Activated CD4-positive, alpha-beta T cell treated with anti-CD3 and anti-CD28 coated beads, Interleukin-2, amount 10 ng/mL, durations not matched to agents 24 days and 14 days (primary cell): ENCODE data around the gene UBE2H. TPM values are rescaled to one million over a fixed set of nuclear protein-coding genes. Genes with fewer than 3 reads are reported as not detected.
"Not testable (repeated sequence)": the region's sequence is repeated elsewhere in the genome, so short reads cannot be mapped to it uniquely, and the experiment has no call there.

ENCODE experiments used
- DNase-seq: peaks from one replicate; pipeline ENCODE4 v3.0.0; 2022
- H3K27ac Mint-ChIP-seq: one replicate; pipeline ENCODE4 v1.8.0; 2022; ENCODE audit warnings: mild to moderate bottlenecking, mixed read lengths
- H3K27me3 Mint-ChIP-seq: one replicate; pipeline ENCODE4 v1.8.0; 2022; ENCODE audit warnings: mixed read lengths
- H3K36me3 Mint-ChIP-seq: one replicate; pipeline ENCODE4 v1.8.0; 2022; ENCODE audit warnings: low read depth, mild to moderate bottlenecking, mixed read lengths
- H3K4me1 Mint-ChIP-seq: one replicate; pipeline ENCODE4 v1.8.0; 2021; ENCODE audit warnings: mixed read lengths
- H3K4me3 Mint-ChIP-seq: one replicate; pipeline ENCODE4 v1.8.0; 2022; ENCODE audit warnings: mild to moderate bottlenecking, moderate library complexity, mixed read lengths
- H3K9me3 Mint-ChIP-seq: one replicate; pipeline ENCODE4 v1.8.0; 2021; ENCODE audit warnings: mixed read lengths
- intact Hi-C: fragments of 100-400 bp; cut with micrococcal nuclease; formaldehyde crosslinking; loops from one replicate; pipeline ENCODE4 v1.15.1; 2023
- total RNA-seq: library from RNA; stranded (reverse); gene quantifications from 2 replicates; pipeline ENCODE4 v1.2.3, GENCODE V29; 2022

The UBE2H gene
- total RNA-seq, 1 donor from 2014 or later = 21.7 TPM

DNA sequence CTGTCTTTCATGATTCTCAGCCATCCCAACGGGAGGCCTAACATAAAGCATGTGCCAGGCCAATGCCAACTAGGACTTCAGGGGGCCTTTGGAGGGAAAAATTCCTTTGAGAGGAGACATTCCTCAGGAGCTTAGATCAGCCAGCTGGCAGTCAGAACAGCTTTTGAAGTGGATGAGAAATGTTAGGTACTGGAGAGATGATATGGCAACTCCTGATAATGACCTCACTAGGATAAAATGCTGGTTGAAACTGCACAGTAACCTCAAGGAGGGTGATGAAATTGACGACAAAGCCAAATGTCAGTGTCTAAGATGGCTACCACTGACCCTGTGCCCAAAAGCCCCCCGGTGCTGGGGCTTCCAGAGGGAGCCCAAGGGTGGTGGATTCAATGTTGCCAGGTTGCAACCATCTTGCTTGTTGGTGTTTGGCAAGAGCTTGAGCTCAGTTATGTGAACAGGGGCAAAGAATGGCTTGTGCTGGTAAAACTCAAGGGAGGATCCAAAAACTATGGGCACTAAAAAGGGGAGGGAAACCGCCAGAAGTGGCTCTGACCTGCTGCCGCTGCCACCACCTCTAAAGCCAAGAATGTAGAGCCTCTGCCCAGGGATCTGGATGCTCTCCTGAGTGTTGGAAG, 121.2 kb downstream of the UBE2H start:
- no peak for DNase-seq
- Mint-ChIP-seq H3K27me3 (no peaks in the 10 kb centered on the region), H3K4me3 (no peak overlapping the region), H3K9me3 (no peaks in the 10 kb centered on the region), H3K36me3 (peaks cover 13% of the 10 kb centered on the region), H3K4me1 (peaks cover 6% of the 10 kb centered on the region), H3K27ac (no peak overlapping the region)
- intact Hi-C loops = loop anchor here (5.0 kb wide), 1 partner anchor 49 kb away; no protein-coding TSS in a partner anchor

DNA sequence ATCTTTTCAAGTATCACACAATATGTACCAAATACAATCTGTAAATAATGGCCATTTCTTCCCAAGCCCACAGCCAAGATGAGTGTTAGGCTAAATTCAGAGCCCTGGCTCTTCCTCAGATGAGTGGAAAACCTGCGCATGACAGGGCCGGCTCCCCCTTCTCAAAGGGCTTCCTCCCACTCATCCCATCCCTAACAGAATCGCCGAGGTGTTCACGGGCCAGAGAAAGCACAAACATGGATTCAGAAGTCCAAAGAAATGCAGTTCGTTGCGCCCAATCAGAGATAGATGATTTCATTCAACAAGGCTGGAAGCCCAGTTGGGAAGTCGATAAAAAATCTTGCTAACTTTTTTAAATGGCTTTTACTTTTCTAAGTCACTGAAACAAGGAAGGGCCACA, 121.8 kb downstream of the UBE2H start:
- H3K27ac Mint-ChIP-seq = no peak overlapping the region
- intact Hi-C loops = loop anchor here (1.0 to 5.0 kb wide), 2 partner anchors 49 to 180 kb away; no protein-coding TSS in a partner anchor
- H3K4me1 Mint-ChIP-seq = peaks cover 6% of the 10 kb centered on the region

DNA sequence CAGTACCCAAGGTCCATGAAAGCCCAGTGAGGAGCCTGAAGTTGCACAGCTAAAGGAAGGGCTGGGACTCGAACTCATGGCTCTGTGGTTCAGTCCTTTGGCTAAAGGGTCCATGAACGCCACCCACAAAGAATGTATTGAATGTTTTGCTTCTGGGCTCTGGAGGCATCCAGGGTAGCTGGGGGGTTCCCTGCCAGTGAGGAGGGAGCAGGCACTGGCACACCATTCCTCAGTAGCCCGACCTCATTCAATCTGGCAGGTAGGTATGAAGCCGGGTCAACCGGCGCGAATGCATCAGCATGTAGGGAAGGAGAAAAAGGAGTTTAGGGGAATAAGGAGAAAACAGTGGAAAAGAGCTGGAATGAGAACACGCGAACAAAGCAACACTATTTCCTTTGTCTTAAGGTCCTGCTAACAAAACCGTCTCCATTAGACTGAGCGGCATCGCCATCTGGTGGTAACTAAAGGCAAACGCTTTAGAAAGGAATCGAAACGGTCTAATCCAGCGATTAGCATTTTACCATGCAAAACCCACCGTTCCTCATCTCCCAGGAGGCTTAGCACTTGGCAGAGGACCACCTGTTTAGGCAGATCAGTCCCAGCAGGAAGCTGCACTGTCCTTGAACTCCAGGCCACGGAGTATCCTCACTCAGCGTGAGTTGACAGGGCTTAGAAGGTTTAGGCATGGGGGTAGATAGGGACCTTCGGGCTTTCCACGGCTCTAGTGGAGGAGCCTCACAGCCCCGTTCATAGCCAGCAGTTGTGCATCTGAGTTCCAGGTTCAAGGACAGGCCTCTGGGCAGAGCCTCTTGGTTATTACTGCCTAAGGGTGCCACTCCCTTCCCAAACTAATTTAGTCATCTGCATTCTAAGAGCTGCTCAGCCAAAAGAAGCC, 122.8 kb downstream of the UBE2H start:
- intact Hi-C loops = loop anchor here (1.0 to 10.0 kb wide), 4 partner anchors 48 to 355 kb away; no protein-coding TSS in a partner anchor
- Mint-ChIP-seq H3K27ac (no peak overlapping the region), H3K9me3 (no peaks in the 10 kb centered on the region), H3K27me3 (no peaks in the 10 kb centered on the region), H3K36me3 (peaks cover 11% of the 10 kb centered on the region), H3K4me3 (peak overlapping the region; percentile 58), H3K4me1 (peaks cover 10% of the 10 kb centered on the region)
- peak; percentile 86 for DNase-seq

More for the DNA sequence above, 121.8 kb downstream of the UBE2H start:
- no peaks in the 10 kb centered on the region for H3K27me3 Mint-ChIP-seq
- DNase-seq = no peak
- H3K9me3 Mint-ChIP-seq = no peaks in the 10 kb centered on the region
- peaks cover 11% of the 10 kb centered on the region for H3K36me3 Mint-ChIP-seq
- H3K4me3 Mint-ChIP-seq = no peak overlapping the region

DNA sequence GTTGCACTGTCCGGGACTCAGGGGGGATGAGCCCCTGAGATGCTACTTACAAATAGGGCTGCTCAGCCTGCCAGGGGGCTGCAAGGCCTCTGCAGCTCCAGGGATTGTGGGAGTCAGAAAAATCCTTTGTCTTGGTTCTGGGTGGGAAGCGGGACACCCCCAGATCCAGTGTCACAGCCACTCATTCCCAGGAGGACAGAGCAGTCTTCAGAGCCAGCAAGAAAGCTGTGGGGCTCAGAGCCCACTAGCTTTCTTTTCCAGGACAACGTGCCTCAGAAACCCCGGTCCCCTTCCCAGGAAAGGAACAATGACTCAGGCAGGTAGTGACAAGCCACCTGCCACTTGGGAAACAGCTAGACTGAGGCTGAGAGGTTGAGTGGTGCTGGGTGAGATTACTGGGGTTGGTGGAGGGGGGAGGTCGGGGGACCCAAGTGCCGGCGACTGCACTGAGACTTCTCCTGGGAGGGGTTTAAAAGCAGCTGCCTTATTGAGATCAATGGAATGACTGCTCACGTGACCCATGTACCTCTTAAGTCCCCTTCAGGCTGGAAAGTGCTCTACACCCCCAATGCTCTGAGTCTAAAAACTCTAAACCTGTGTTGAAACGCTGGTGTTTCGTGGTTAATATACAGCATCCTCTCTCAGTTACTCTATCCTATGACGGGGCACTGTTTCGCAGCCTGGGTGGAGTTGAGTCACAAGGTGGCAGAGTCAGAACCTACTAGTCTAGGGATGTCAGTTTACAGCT, 123.6 kb downstream of the UBE2H start:
- no peak overlapping the region for H3K4me3 Mint-ChIP-seq
- peak; percentile 66 for DNase-seq
- no peaks in the 10 kb centered on the region for H3K9me3 Mint-ChIP-seq
- peaks cover 14% of the 10 kb centered on the region for H3K4me1 Mint-ChIP-seq
- H3K27me3 Mint-ChIP-seq = no peaks in the 10 kb centered on the region
- H3K36me3 Mint-ChIP-seq = peaks cover 7% of the 10 kb centered on the region
- intact Hi-C loops = loop anchor here (5.0 to 10.0 kb wide), 2 partner anchors 118 to 354 kb away; no protein-coding TSS in a partner anchor
- H3K27ac Mint-ChIP-seq = no peak overlapping the region

DNA sequence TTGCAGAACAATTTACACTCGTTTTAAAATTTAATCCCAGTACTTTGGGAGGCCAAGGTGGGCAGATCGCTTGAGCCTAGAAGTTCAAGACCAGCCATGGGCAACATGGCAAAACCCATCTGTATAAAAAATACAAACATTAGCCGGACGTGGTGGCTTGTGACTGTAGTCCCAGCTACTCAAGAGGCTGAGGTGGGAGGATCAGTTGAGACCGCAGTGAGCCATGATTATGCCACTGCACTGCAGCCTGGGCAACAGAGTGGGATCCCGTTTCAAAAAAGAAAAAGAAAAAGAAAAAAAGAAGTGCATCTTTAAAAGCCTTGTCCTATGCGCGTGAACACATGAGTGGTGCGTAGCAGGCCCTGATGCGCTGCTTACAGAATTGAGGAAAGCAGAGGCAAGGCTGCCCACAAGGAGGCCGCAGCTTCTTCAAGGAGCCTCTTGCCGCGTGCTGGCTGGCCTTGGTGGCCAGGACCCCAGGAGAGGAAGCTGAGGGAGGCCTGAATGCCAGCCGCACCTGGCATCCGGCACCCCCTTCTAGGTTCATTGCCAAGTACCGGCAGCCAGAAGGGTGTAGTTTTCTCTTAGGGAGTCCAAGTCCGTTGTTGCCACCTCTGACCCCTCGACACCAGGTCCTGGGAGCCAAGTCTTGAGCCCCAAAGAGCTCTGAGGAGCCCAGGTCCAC, 124.5 kb downstream of the UBE2H start:
- no peak overlapping the region for H3K4me3 Mint-ChIP-seq
- peaks cover 4% of the 10 kb centered on the region for H3K36me3 Mint-ChIP-seq
- no peaks in the 10 kb centered on the region for H3K9me3 Mint-ChIP-seq
- intact Hi-C loops = loop anchor here (5.0 to 10.0 kb wide), 2 partner anchors 119 to 353 kb away; no protein-coding TSS in a partner anchor
- peaks cover 14% of the 10 kb centered on the region for H3K4me1 Mint-ChIP-seq
- no peak for DNase-seq
- no peak overlapping the region for H3K27ac Mint-ChIP-seq
- H3K27me3 Mint-ChIP-seq = no peaks in the 10 kb centered on the region

DNA sequence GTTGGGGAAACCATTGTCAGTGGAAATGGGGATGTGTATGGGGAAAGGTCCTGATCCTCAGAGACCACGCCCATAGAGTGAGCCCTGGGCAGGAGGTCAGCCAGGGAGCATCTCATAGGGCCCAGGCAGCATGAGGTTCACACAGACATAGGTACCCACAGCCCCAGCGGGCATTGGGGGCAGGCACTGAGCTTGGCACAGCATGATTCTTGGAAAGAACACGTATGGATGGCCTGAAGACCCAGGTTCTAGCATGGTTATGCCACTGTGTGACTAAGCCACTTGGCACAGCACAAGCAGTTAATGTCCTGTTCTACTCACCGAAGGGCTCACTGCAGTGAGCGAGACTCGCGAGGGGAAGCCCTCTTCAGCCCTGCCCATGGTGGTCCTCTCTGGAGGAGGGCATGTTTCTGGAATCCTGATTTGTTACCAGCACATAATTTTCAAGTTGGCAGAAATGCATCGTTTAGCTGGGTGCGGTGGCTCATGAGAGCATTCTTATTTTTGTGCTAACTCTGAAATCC, 125.2 kb downstream of the UBE2H start:
- no peaks in the 10 kb centered on the region for H3K9me3 Mint-ChIP-seq
- intact Hi-C loops = loop anchor here (5.0 to 10.0 kb wide), 2 partner anchors 120 to 353 kb away; no protein-coding TSS in a partner anchor
- H3K27ac Mint-ChIP-seq = no peak overlapping the region
- DNase-seq = no peak
- no peak overlapping the region for H3K4me3 Mint-ChIP-seq
- peaks cover 14% of the 10 kb centered on the region for H3K4me1 Mint-ChIP-seq
- H3K36me3 Mint-ChIP-seq = peaks cover 4% of the 10 kb centered on the region
- no peaks in the 10 kb centered on the region for H3K27me3 Mint-ChIP-seq

DNA sequence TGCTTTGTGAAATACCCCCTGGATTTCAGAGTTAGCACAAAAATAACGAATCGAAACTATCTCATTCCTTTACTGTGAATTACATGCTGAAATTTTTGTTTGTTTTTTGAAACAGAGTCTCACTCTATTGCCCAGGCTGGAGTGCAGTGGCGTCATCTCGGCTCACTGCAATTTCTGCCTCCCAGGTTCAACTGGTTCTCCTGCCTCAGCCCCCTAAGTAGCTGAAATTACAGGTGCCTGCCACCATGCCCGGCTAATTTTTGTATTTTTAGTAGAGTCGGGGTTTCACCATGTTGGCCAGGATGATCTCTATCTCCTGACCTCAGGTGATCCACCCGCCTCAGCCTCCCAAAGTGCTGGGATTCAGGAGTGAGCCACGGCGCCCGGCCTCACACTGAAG, 125.9 kb downstream of the UBE2H start:
- not testable (repeated sequence) for H3K27ac Mint-ChIP-seq, DNase-seq, H3K36me3 Mint-ChIP-seq, H3K4me3 Mint-ChIP-seq, H3K27me3 Mint-ChIP-seq, H3K9me3 Mint-ChIP-seq
- peaks cover 14% of the 10 kb centered on the region for H3K4me1 Mint-ChIP-seq
- intact Hi-C loops = loop anchor here (5.0 to 10.0 kb wide), 2 partner anchors 120 to 352 kb away; no protein-coding TSS in a partner anchor

DNA sequence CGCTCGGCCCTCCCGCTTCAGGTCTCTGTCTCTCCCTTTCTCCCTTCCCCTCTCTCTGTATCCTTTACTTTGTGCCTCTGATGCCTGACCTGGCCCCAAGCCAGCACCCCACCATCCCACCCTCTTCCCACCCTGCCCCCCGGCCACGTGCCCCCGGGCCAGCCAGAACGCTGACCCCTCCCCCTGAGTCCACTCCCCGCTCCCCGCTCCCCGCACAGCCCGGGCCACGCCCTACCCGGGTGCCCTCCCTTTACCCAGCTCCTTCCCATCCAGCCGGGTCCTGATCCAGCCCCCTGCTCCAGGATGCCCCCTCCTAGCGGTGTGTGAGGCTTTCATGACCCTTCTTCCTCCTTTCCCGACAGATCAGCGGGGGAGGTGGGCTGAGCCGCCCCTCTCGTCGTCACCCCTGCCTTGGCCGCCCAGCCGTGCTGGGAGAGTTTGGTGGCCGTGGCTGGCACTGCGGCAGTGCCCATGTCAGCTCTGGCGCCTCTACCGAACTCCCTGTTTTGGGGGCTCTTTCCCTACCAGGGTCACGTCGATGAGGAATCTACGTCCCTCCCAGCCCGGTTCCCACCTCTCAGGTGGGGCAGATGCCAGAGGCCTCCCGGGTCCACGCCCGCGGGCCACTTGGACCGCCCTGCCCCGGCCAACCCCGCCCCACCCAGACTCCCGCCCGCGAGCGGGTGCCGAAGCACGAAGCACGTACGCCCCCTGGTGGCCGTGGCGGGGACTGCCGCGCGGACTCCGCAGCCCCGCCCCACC, 127.4 kb downstream of the UBE2H start:
- DNase-seq = peak; percentile 97
- peaks cover 2% of the 10 kb centered on the region for H3K27me3 Mint-ChIP-seq
- peak overlapping the region; percentile 94 for H3K4me3 Mint-ChIP-seq
- H3K9me3 Mint-ChIP-seq = no peaks in the 10 kb centered on the region
- peak overlapping the region; percentile 85 for H3K27ac Mint-ChIP-seq
- H3K36me3 Mint-ChIP-seq = no peaks in the 10 kb centered on the region
- H3K4me1 Mint-ChIP-seq = peaks cover 14% of the 10 kb centered on the region
- intact Hi-C loops = loop anchor here (1.0 to 10.0 kb wide), 8 partner anchors 122 to 601 kb away; no protein-coding TSS in a partner anchor

DNA sequence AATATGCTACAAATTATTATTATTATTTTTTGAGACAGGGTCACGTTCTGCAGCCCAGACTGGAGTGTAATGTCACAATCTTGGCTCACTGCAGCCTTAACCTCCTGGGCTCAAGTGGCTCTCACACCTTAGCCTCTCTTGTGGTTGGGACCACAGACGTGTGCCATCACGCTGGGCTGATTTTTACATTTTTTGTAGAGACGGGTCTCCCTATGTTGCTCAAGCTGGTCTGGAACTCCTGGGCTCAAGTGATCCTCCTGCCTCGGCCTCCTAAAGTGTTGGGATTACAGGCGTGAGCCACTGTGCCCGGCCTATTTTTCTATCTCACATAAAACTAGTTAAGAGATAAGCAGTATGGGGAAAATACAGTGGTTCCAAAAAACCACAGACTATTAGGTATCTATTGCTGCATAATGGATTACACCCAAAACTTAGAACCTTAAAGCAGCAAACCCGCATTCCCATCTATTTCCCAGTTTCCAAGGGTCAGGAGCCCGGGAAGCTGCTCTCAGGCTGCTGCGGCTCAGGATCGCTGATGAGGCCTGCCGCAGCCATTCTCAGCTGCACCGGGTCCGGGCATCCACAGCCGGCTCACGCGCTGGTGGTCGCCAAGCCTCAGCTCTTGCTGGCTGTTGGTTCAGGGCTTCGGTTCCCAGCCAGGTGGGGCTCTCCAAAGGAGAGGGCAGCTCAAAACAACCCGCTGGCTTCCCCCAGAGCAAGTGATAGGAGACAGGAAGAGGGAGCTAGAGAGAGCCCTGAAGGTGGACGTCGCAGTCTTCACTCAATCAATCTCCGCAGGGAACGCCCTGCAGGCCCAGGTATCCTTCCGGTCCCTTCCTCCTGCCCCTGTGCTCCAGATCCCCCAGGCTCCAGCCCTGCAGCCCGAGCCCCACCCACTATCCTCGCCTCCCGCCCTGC, 128.2 kb downstream of the UBE2H start:
- Mint-ChIP-seq H3K9me3 (no peaks in the 10 kb centered on the region), H3K27me3 (peaks cover 4% of the 10 kb centered on the region), H3K4me1 (peaks cover 8% of the 10 kb centered on the region), H3K36me3 (no peaks in the 10 kb centered on the region), H3K4me3 (peak overlapping the region; percentile 94), H3K27ac (peak overlapping the region; percentile 77)
- intact Hi-C loops = loop anchor here (1.0 to 10.0 kb wide), 8 partner anchors 123 to 600 kb away; no protein-coding TSS in a partner anchor
- DNase-seq = peak; percentile 80

DNA sequence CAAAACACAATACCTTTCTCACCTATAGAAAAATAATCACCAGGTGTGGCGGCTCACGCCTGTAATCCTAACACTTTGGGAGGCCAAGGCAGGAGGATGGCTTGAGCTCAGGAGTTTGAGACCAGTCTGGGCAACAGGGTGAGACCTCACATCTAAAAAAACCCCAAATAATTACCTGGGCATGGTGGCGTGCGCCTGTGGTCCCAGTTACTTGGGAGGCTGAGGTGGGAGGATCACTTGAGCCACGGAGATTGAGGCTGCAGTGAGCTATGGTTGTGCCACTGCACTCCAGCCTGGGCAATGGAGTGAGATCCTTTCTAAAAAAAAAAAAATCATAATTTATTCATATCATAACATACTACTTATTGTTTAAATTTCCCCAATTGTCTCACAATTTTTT, 129.6 kb downstream of the UBE2H start:
- not testable (repeated sequence) for H3K27ac Mint-ChIP-seq, H3K9me3 Mint-ChIP-seq, DNase-seq, H3K27me3 Mint-ChIP-seq, H3K4me1 Mint-ChIP-seq, H3K36me3 Mint-ChIP-seq, H3K4me3 Mint-ChIP-seq
- intact Hi-C loops = loop anchor here (10.0 kb wide), 1 partner anchor 348 kb away; no protein-coding TSS in a partner anchor

DNA sequence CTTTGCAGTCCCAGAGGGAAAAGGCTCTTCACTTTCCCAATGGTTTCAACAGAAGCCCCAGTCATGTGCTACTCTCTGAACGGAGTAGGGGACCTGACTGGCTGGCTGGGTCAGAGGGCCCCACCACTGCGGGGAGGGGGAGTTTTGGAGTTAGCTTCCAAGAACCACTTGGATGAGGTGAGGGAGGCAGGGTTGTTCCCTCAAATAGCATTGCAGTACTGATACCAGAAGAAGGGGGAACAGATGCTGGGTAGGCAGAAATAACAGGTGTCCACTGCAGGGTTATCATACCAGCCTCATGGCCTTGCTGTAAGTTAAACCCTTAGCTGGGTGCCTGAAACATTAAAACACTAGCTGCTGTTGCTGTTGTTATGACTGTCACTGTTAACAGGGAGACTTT, 131.3 kb downstream of the UBE2H start:
- Mint-ChIP-seq H3K4me1 (peaks cover 8% of the 10 kb centered on the region), H3K4me3 (no peak overlapping the region), H3K27ac (no peak overlapping the region), H3K36me3 (no peaks in the 10 kb centered on the region), H3K9me3 (peaks cover 8% of the 10 kb centered on the region), H3K27me3 (peaks cover 15% of the 10 kb centered on the region)
- intact Hi-C loops = loop anchor here (10.0 kb wide), 1 partner anchor 347 kb away; no protein-coding TSS in a partner anchor
- no peak for DNase-seq
